Measurements from ENCODE around the gene SSH3. TPM values are rescaled to one million over a fixed set of nuclear protein-coding genes. Genes with fewer than 3 reads are reported as not detected.

The SSH3 gene
- total RNA-seq, 1 experiment from 2014 or later: 5.5 TPM

DNA sequence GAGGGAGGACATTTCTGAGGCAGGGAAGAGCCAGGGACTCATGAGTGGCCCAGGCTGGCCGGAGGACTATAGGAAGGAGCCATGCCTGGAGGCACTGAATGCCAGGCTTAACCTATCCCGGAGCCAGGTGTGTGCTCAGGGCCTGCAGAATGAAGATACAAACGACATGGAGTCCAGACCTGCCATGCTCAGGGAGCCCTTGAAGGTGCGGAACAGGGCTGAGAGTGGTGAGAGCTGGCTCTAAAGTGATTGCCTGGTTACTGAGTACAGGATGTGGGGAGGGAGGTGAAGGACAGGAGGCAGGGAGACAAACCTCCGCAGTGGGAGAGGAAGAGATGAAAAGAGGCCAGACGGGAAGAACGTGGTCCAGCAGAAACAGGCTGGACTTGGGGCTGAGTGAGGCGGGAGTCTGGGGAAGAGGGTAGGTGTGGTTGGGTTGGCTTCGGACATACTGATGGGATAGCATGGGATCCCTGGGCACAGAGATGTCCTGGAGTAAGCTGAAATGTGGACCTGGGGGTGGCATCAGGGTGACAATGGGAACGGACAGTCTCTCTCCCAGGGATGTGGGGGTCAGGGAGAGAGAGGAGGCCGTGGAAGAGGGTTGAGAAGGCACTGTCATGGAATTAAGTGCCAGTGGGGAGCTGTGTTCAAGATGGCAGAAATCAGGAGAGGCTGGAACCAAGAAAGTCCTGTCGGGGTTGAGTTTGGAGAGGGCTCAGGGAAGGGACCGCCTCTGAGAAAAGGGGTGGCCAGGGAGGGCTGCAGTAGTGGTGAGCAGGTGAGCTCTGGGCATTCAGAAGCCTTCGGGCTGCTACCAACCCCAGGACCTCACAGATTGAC lies 15.8 kb upstream of the SSH3 start:
- BruUV-seq (replicated peaks): TSS peak; percentile 84
- ChIA-PET CTCF (interaction anchor here (1.1 kb wide), 1 partner anchor 26 kb away, joined by 5 read pairs; no protein-coding TSS in a partner anchor), POLR2A (ENCODE audit: low non-redundant PET) (no interaction called here)
- H3K4me3 ChIP-seq (ENCODE audit: low read depth, low read length, poor library complexity, severe bottlenecking): peak overlapping the region; percentile 75
- intact Hi-C loops (cut with micrococcal nuclease; ENCODE audit: unreplicated experiment): loop anchor here (2.0 kb wide), 1 partner anchor 17 kb away; no protein-coding TSS in a partner anchor
- no peak for DNase-seq (ENCODE audit: low spot score)
- H3K9me3 ChIP-seq (ENCODE audit: low read depth, low read length, poor library complexity, severe bottlenecking): no peaks in the 10 kb centered on the region
- peak overlapping the region; percentile 96 for H3K27ac ChIP-seq (ENCODE audit: low read depth, low read length, poor library complexity, severe bottlenecking)
- H3K36me3 ChIP-seq (ENCODE audit: insufficient read depth, low read length, poor library complexity, severe bottlenecking): peaks cover 68% of the 10 kb centered on the region
- peaks cover 25% of the 10 kb centered on the region for H3K4me1 ChIP-seq (ENCODE audit: insufficient read depth, low read length, poor library complexity, severe bottlenecking)
- H3K27me3 ChIP-seq (replicated peaks; ENCODE audit: insufficient read depth, low read depth, low read length, poor library complexity): no peaks in the 10 kb centered on the region
- TF ChIP-seq EZH2 (IDR thresholded peaks at IDR 0.05; ENCODE audit: borderline replicate concordance, low read depth, low read length, poor library complexity, severe bottlenecking): no peak
- TF ChIP-seq, protein P1, sequence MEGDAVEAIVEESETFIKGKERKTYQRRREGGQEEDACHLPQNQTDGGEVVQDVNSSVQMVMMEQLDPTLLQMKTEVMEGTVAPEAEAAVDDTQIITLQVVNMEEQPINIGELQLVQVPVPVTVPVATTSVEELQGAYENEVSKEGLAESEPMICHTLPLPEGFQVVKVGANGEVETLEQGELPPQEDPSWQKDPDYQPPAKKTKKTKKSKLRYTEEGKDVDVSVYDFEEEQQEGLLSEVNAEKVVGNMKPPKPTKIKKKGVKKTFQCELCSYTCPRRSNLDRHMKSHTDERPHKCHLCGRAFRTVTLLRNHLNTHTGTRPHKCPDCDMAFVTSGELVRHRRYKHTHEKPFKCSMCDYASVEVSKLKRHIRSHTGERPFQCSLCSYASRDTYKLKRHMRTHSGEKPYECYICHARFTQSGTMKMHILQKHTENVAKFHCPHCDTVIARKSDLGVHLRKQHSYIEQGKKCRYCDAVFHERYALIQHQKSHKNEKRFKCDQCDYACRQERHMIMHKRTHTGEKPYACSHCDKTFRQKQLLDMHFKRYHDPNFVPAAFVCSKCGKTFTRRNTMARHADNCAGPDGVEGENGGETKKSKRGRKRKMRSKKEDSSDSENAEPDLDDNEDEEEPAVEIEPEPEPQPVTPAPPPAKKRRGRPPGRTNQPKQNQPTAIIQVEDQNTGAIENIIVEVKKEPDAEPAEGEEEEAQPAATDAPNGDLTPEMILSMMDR (conservative IDR thresholded peaks at IDR 0.05; ENCODE audit: low read depth, low read length): no peak

DNA sequence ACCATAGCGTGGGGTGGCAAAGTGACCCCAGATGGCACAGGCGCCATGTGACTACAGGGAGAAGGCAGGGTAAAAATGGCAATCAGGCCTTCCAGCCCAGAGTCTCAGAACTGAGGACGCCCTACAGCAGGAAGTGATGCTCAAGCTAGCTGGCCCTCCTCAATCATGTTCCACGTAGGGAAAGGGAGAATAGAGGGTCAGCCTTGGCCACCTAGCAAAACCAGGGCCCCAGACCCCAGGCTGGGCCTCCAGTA lies 15.2 kb upstream of the SSH3 start:
- peak overlapping the region; percentile 75 for H3K4me3 ChIP-seq (ENCODE audit: low read depth, low read length, poor library complexity, severe bottlenecking)
- intact Hi-C loops (cut with micrococcal nuclease; ENCODE audit: unreplicated experiment): loop anchor here (2.0 kb wide), 1 partner anchor 17 kb away; no protein-coding TSS in a partner anchor
- no peaks in the 10 kb centered on the region for H3K9me3 ChIP-seq (ENCODE audit: low read depth, low read length, poor library complexity, severe bottlenecking)
- peaks cover 31% of the 10 kb centered on the region for H3K4me1 ChIP-seq (ENCODE audit: insufficient read depth, low read length, poor library complexity, severe bottlenecking)
- peaks cover 68% of the 10 kb centered on the region for H3K36me3 ChIP-seq (ENCODE audit: insufficient read depth, low read length, poor library complexity, severe bottlenecking)
- H3K27me3 ChIP-seq (replicated peaks; ENCODE audit: insufficient read depth, low read depth, low read length, poor library complexity): no peaks in the 10 kb centered on the region
- CTCF ChIA-PET: interaction anchor here (1.1 kb wide), 1 partner anchor 26 kb away, joined by 5 read pairs; no protein-coding TSS in a partner anchor
- POLR2A ChIA-PET (ENCODE audit: low non-redundant PET): interaction anchor here (0.6 kb wide), 2 partner anchors 11 to 64 kb away, joined by 3 to 10 read pairs; no protein-coding TSS in a partner anchor
- DNase-seq (ENCODE audit: low spot score): no peak
- TF ChIP-seq EZH2 (IDR thresholded peaks at IDR 0.05; ENCODE audit: borderline replicate concordance, low read depth, low read length, poor library complexity, severe bottlenecking): no peak
- TF ChIP-seq, protein P1 (conservative IDR thresholded peaks at IDR 0.05; ENCODE audit: low read depth, low read length): no peak
- H3K27ac ChIP-seq (ENCODE audit: low read depth, low read length, poor library complexity, severe bottlenecking): peak overlapping the region; percentile 96
- BruUV-seq (replicated peaks): no TSS peak

DNA sequence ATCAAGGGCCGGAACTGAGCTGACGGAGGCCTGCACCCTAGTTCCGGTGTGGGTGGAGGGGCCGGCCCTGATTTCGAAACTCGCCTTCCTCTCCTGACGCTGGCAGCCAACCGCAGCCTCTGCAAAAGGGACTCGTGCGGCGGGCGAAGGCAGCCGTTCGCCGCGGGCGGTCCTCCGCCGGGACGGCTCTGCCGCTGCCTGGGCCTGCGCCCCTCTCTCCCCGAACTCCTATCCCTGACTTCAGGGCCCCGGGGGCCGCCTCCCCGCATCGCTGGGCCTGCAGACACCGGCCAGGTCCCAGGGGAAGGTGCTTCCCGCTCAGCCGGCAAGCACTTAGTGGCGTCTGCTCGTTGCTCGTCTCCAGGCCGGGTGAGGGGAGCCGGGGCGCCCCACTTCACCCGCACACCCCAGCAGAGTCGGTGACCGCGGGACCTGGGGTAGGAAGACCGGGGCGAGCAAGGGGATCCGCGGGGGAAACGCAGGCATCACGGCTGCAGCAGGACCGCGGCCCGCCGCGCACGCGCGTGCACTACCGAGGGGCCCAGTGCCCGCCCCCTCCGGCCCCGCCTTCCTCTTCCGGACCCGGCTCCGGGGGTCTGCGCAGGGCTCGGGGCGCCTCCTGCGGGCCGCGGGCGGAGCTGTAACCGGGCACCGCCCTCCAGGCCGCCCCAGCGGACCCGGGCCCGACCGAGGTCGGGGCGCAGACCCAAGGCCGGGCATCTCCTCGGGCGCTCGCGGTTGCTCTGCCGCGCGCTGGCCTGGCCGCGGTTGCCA lies 14.7 kb upstream of the SSH3 start:
- POLR2A ChIA-PET (ENCODE audit: low non-redundant PET): interaction anchor here (0.6 kb wide), 2 partner anchors 11 to 64 kb away, joined by 3 to 10 read pairs; no protein-coding TSS in a partner anchor
- intact Hi-C loops (cut with micrococcal nuclease; ENCODE audit: unreplicated experiment): loop anchor here (2.0 kb wide), 1 partner anchor 18 kb away; no protein-coding TSS in a partner anchor
- peak; percentile 95 for DNase-seq (ENCODE audit: low spot score)
- H3K27me3 ChIP-seq (replicated peaks; ENCODE audit: insufficient read depth, low read depth, low read length, poor library complexity): no peaks in the 10 kb centered on the region
- H3K4me1 ChIP-seq (ENCODE audit: insufficient read depth, low read length, poor library complexity, severe bottlenecking): peaks cover 31% of the 10 kb centered on the region
- TF ChIP-seq, protein P1 (conservative IDR thresholded peaks at IDR 0.05; ENCODE audit: low read depth, low read length): peak; percentile 41; the same call in 1 of the 2 replicates
- no peak for TF ChIP-seq EZH2 (IDR thresholded peaks at IDR 0.05; ENCODE audit: borderline replicate concordance, low read depth, low read length, poor library complexity, severe bottlenecking)
- peak overlapping the region; percentile 96 for H3K27ac ChIP-seq (ENCODE audit: low read depth, low read length, poor library complexity, severe bottlenecking)
- CTCF ChIA-PET: interaction anchor here (0.7 to 1.1 kb wide), 2 partner anchors 27 to 29 kb away, joined by 3 to 5 read pairs; no protein-coding TSS in a partner anchor
- no peaks in the 10 kb centered on the region for H3K9me3 ChIP-seq (ENCODE audit: low read depth, low read length, poor library complexity, severe bottlenecking)
- BruUV-seq (replicated peaks): no TSS peak
- H3K4me3 ChIP-seq (ENCODE audit: low read depth, low read length, poor library complexity, severe bottlenecking): peak overlapping the region; percentile 75
- peaks cover 66% of the 10 kb centered on the region for H3K36me3 ChIP-seq (ENCODE audit: insufficient read depth, low read length, poor library complexity, severe bottlenecking)

Measured in A673 (cell line).